GM21367 (cell line): ENCODE results near the gene MAGEF1.

Experiments used
- ATAC-seq: cut with Tn5 transposase; IDR thresholded peaks from one replicate; pipeline ENCODE4 v1.9.1; 2021; ENCODE audit not compliant: unreplicated experiment

The MAGEF1 gene

DNA sequence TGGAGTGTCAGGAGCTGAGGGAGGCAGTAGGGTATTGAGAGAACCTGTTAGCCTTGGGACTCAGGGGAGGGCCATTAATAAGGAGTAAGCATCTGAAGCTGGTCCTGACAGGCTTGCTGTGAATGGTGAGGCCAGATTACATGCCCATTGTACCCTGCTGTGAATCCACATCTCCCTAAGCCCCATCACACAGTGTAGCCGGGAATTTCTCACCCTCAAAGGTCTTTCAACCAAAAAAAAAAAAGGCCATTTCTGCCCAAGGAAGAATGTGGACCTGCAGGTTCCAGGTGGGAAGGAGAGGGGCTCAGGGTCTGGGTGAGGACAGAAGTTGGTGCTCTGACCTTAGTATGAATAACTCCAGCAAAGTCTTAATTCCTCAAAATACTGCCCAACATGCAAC lies 37.2 kb downstream of the MAGEF1 start:
- no peak for ATAC-seq

DNA sequence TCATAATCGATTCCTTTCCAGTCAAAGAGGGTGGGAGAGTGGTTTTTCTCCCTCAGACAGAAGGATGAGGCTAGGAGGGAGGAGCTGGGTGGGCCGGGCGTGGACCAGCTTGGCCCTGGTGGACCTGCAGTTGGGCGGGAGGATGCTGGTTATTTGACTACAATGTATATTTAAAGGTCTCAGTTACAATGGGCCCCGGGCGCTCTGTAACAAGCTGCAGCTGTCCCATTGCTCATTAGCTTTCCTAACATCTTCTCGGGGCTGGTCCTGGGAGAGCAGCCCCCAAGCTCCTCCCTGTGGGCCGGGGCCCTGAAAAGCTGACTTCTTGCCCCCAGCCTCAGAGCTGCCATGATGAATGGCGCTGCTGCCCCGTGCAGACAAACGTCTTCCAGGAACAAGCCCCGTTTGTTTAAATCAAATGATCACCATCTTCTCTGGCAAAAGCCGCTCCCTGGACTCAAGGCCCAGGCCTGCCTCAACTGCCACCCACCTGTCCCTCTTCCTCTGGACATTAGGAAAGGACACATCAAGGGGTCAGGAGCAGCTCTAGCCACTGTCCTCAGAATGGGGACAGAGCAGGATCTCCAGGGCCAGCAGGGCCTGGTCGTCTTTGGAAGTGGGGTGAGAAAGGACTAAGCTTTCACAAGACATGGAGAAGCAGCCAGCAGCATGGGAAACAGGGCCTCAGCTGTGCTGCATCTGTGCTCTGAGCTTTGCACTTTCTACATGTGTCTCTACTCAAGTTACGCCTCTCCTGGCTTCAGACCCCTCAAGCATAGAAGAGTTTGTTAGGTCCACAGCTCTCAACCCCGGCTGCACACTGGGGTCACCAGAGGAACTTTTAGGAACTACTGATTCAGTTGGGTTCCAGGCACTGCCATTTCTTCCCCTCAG lies 38.6 kb downstream of the MAGEF1 start:
- no peak for ATAC-seq

DNA sequence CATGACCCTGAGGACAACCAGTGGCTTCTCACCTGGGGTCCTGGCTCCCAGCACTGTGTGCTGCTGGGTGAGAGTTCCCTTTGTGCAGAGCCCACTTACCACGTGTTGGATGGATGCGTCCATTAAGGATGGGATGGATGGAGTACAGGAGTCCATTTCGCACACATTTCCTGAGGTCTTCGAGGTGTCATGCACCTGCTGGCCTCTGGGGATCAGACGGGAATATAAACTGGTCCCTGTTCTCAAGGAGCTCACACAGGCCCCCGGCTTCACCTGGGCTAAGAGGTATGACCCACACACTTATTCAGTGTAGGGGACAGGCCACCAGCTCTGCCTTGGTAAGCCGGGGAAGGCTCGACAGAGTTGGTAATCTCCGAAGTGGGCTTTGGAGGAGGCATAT lies 39.5 kb downstream of the MAGEF1 start:
- no peak for ATAC-seq

DNA sequence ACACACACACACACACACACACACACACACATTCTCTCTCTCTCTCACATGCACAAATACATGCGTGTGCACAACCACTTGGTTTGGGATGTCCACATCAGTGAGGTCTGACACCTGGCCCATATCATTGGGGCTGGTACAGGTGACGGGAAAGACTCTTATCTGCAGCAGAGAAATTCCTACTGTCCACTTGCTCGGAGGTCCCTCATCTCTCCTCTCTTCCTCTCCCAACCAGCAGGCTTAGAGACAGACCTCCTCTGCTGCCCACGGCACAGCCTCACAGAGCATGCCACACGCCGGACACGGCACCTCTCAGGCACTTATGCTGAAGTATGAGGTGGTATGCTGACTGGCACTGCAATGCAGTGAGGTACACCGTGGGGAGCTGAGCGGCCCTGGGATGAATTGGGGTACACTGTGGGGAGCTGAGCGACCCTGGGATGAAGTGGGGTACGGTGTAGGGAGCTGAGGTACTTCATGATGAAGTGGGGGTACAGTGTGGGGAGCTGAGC lies 41.7 kb downstream of the MAGEF1 start:
- ATAC-seq, result no peak

DNA sequence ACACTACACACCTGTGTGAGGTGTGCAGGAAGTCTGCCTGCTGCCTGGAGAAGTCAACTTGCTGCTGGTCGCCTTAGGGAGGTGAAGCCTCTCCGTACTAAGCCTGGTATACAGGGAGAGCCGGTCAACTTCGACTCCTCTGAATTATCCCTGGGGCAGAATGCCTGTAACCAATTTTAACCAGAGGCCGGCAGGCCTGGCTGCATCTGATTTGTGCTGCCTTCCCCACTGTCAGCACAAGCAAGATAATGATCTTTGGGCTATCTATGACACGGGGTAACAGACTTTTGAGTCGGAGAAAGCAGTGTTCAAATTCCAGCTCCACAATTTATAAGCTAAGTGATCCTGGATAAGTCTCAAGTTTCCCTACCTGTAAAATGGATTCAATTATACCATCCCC lies 42.3 kb downstream of the MAGEF1 start:
- ATAC-seq, result no peak

DNA sequence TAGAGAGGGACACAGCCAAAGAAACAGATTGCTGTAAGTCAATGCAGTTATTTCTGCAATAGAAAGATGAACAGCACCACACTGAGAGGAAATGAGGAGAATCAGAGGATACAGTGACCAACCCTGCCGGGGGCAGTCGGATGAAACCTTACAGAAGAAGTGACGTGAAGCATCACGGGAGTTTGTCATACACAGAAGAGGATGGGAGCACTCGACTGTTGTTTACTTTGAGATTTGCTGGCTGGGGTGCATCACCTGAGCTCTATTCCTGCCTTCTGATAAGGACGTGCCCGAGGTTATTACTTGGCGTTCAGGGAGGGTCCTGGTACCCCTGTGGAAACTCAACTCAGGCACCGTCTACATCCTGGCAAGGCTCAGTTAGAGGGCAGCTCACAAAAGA lies 45.4 kb downstream of the MAGEF1 start:
- no peak for ATAC-seq

DNA sequence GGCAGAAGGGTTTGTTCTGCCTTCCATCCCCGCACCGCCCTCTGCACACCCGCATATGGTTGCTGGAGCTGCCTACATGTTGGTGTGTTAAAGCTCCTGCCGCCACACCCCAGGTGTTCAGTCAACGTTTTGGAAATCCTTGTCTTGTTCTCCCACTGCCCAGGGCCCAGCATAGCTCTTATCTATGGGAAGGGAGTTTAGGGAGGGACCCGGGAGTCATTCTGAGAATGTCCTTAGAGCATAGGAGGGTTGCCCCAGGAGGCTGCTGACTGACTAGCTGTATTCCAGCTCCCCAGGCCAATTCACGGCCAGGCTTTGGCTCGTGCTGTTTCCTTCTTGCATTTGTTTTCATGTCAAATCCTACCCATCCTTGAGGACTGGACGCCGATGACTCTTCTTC lies 46.8 kb downstream of the MAGEF1 start:
- ATAC-seq, result no peak

DNA sequence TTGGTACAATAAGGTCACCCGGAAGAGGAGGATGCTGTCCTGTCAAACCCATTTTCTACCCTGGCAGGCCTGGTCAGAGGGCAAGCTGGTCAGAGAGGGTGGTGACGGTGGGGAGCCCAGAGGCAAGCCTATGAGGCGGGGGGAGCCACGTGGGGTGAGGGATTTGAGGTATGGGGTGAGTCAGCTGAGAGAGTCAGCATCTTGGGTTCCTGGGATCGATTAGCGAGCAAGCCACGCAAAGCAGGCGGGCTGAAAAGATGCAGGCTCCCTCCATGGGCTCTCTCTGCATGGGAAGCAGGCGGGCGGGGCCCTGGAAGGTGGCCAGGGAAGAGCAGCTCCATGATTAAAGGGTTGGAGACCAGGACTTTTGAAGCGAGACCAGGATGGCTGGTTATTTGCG lies 48.1 kb downstream of the MAGEF1 start:
- no peak for ATAC-seq

DNA sequence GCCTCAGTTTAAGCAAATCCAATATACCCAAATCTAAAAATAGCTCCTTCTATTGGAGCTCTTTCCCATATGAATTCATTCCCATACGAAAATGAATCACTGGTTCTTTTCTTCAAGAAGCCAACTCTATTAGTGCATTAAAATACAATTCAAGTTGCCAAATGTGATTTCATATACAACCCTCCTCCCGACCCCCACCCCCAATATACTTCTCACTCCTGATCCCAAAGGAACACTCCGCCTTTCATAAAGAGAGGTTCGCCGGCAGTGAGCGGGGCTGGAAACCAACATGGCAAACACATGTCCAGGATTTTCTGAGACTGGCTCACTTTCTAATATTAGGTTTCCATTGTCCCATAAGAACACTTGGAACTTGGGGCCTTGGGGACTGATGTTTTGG lies 48.5 kb downstream of the MAGEF1 start:
- no peak for ATAC-seq

DNA sequence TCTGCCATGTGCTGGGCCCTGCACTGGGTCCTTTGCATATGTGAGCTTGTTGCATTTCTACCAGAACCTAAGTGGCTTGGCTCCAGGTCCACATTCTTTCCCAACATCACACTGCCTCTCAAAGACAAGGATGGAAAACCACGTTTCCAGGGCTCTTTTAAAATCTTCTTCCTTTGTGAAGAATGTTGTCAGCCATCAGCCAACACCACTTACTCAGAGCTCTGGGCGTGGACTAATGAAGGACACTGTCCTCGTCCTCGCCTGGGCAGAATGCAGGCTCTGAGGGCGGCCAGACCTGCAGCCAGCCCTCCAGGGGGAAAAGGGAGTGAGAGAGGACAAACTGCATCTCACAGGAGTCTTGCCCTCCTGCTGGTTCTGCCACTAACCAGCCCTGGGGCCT lies 49.7 kb downstream of the MAGEF1 start:
- ATAC-seq, result no peak

DNA sequence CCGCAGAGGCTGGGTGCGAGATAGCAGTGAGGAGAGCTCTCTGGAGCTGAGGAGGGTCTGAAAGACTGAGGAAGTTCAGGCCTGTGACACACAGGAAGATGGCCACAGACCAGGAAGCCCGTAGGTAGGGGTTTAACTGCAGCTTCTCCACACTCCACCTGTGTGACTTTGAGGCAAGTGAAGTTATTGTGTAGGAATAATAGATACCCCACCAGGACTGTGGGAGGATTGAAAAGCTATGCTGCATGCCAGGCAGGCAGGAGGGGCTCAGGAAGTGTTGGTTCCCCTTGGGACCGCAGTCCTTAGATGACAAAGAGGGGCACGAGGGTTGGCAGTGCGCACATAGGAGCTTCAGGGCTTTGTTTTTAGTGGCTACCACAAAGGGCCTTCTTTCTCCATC lies 50.9 kb downstream of the MAGEF1 start:
- ATAC-seq, result no peak
